DOHH2 (cell line): ENCODE measurements around the gene CREBBP.

Source experiments
- H3F3A ChIP-seq: fragments of 200-600 bp; sonication (generic), shearing (Covaris generic); 2 replicates; pipeline ENCODE4 v1.6.0; 2016; ENCODE audit warnings: antibody characterized with exemption, mild to moderate bottlenecking; ENCODE audit not compliant: control insufficient read depth, insufficient read depth
- H3K27ac ChIP-seq: fragments of 200-600 bp; sonication (generic); 2 replicates; pipeline ENCODE4 v1.5.1; 2014; ENCODE audit warnings: low read depth, mild to moderate bottlenecking, low read length, moderate library complexity
- H3K27me3 ChIP-seq: fragments of 200-600 bp; sonication (generic); 2 replicates; pipeline ENCODE4 v1.6.1; 2014; ENCODE audit warnings: mild to moderate bottlenecking, low read length, mixed read lengths; ENCODE audit not compliant: control insufficient read depth
- H3K36me3 ChIP-seq: fragments of 200-600 bp; sonication (generic); 2 replicates; pipeline ENCODE4 v1.6.1; 2014; ENCODE audit warnings: mild to moderate bottlenecking, low read length, moderate library complexity, mixed read lengths; ENCODE audit not compliant: control insufficient read depth
- H3K4me1 ChIP-seq: fragments of 200-600 bp; sonication (generic); 2 replicates; pipeline ENCODE4 v1.6.1; 2014; ENCODE audit warnings: mild to moderate bottlenecking, low read length, mixed read lengths; ENCODE audit not compliant: control insufficient read depth
- H3K4me2 ChIP-seq: fragments of 200-600 bp; sonication (generic); 2 replicates; pipeline ENCODE4 v1.6.0; 2014; ENCODE audit warnings: mild to moderate bottlenecking, low read length, moderate library complexity
- H3K4me3 ChIP-seq: fragments of 200-600 bp; sonication (generic); 2 replicates; pipeline ENCODE4 v1.5.1; 2014; ENCODE audit warnings: mild to moderate bottlenecking, low read length, mixed read lengths
- H3K79me2 ChIP-seq: fragments of 200-600 bp; sonication (generic); 2 replicates; pipeline ENCODE4 v1.6.1; 2014; ENCODE audit warnings: mild to moderate bottlenecking, low read length, mixed read lengths; ENCODE audit not compliant: control insufficient read depth
- H3K9me2 ChIP-seq: fragments of 200-600 bp; sonication (generic); replicated peaks from 2 replicates; pipeline ENCODE4 v1.6.1; 2014; ENCODE audit warnings: mild to moderate bottlenecking, low read length, mixed read lengths; ENCODE audit not compliant: control insufficient read depth
- H3K9me3 ChIP-seq: fragments of 200-600 bp; sonication (generic); 2 replicates; pipeline ENCODE4 v1.6.1; 2014; ENCODE audit warnings: antibody characterized with exemption, low read length, mixed read lengths; ENCODE audit not compliant: control insufficient read depth, insufficient read depth
- H4K20me1 ChIP-seq: fragments of 200-600 bp; sonication (generic); 2 replicates; pipeline ENCODE4 v1.6.0; 2014; ENCODE audit warnings: low read depth, mild to moderate bottlenecking, antibody characterized with exemption, low read length, moderate library complexity; ENCODE audit not compliant: control insufficient read depth, insufficient read depth
- EZH2phosphoT487 ChIP-seq: fragments of 200-600 bp; sonication (generic); IDR thresholded peaks from 2 replicates; pipeline ENCODE4 v1.6.1; 2017; ENCODE audit warnings: borderline replicate concordance, mild to moderate bottlenecking, antibody characterized with exemption, low read length, moderate library complexity, mixed read lengths
- TF ChIP-seq, protein P1 (sequence below): fragments of 200-600 bp; sonication (generic); IDR thresholded peaks from one replicate; pipeline ENCODE4 v1.5.1; 2014; ENCODE audit warnings: antibody characterized with exemption, mild to moderate bottlenecking, low read depth, low read length; ENCODE audit not compliant: poor library complexity, severe bottlenecking

The CREBBP gene

DNA sequence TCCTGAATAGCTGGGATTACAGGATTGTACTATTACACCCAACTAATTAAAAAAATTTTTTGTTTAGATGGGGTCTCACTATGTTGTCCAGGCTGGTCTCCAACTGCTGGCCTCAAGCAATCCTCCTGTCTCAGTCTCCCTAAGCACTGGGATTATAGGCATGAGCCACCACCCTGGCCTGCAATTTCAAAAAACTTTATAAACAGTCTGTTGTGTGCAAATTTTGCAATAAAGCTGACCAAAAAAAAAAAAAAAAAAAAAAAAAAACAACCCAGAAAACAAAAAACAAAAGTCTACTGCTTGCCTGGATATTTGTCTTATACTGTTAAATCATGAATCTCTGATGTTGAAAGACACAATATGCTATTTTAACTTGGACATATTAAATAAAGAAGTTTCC lies 4.4 kb downstream of the CREBBP start:
- Histone ChIP-seq H3K4me1 (peaks cover 69% of the 10 kb centered on the region), H3K4me2 (no peak overlapping the region), H3K4me3 (no peak overlapping the region), H3K27ac (no peak overlapping the region), H3F3A (0 out of 2 replicates have a peak, but pooled peaks cover 7% of the 10 kb centered on the region), H3K9me2 (no peaks in the 10 kb centered on the region), H3K9me3 (no peaks in the 10 kb centered on the region), H4K20me1 (peaks cover 67% of the 10 kb centered on the region), H3K27me3 (no peaks in the 10 kb centered on the region), H3K79me2 (peaks cover 88% of the 10 kb centered on the region), H3K36me3 (peaks cover 37% of the 10 kb centered on the region)
- TF ChIP-seq, protein P1, sequence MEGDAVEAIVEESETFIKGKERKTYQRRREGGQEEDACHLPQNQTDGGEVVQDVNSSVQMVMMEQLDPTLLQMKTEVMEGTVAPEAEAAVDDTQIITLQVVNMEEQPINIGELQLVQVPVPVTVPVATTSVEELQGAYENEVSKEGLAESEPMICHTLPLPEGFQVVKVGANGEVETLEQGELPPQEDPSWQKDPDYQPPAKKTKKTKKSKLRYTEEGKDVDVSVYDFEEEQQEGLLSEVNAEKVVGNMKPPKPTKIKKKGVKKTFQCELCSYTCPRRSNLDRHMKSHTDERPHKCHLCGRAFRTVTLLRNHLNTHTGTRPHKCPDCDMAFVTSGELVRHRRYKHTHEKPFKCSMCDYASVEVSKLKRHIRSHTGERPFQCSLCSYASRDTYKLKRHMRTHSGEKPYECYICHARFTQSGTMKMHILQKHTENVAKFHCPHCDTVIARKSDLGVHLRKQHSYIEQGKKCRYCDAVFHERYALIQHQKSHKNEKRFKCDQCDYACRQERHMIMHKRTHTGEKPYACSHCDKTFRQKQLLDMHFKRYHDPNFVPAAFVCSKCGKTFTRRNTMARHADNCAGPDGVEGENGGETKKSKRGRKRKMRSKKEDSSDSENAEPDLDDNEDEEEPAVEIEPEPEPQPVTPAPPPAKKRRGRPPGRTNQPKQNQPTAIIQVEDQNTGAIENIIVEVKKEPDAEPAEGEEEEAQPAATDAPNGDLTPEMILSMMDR: no peak
- no peak for TF ChIP-seq EZH2phosphoT487

DNA sequence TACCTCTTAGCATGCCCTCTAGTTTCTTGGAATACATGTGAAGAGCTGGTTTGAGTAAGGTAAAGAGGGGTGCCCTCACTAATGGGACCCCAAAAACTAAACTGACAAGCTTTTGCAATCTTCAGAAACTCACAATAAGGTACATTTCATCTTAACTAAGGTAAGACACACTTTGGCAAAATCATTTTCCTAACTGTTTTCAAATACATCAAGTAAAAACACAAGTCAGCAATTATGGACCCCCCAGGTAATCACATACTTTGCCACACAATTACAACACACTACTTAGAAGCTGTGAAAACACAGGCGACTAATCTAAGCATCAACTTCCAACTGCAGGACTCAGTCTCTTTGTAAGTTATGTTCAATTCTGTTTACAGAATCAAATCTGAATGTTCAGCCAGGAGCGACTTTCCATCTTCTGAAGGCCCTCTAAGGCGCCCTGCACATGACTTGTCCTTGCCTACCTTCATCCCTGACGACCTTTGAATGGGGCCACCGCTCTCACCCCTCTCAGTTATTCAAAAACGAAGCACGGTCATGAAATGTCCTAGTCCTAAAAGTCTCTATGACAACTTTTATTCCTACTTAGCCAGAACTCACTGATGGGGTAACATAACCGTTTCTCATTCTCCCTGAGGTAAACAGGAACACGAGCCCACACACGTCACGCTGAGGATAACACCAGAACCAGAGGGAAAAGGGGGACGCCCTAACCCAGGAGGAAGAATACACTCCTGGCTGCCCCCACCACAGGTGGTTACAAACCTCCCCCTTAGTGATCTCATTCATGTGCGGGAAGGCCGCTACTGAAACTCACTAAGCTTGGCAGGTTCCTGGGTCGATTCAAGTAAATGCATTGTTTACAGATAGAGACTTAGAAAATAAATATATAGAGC lies 5.5 kb downstream of the CREBBP start:
- no peak for TF ChIP-seq EZH2phosphoT487
- TF ChIP-seq, protein P1: no peak
- Histone ChIP-seq H3K4me1 (peaks cover 68% of the 10 kb centered on the region), H4K20me1 (peaks cover 75% of the 10 kb centered on the region), H3K27me3 (no peaks in the 10 kb centered on the region), H3K79me2 (peaks cover 98% of the 10 kb centered on the region), H3K4me2 (no peak overlapping the region), H3K9me2 (no peaks in the 10 kb centered on the region), H3F3A (0 out of 2 replicates have a peak, but pooled peaks cover 7% of the 10 kb centered on the region), H3K4me3 (no peak overlapping the region), H3K27ac (no peak overlapping the region), H3K36me3 (peaks cover 37% of the 10 kb centered on the region), H3K9me3 (no peaks in the 10 kb centered on the region)

DNA sequence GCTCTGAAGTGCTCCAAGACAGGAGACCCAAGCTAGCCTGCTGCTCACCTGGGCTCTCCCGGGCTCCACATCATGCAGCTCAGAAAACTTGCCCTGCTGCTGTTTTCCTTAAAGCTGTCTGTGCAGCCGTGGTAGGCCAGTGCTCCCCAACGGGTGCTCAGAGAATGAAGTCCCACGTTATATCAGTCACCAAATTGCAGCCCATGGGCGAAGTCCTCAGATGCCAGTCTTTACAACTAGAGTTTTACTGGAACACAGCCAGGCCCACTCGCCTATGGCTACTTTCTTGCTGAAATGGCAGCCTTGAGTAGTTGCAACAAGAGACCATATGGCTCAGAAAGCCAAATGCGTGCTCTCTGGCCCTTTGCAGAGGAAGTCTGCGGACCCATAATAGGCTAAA lies 6.3 kb downstream of the CREBBP start:
- H3F3A ChIP-seq: 0 out of 2 replicates have a peak, but pooled peaks cover 7% of the 10 kb centered on the region
- TF ChIP-seq, protein P1: no peak
- TF ChIP-seq EZH2phosphoT487: no peak

More for the DNA sequence above, 6.3 kb downstream of the CREBBP start:
- H3K79me2 ChIP-seq: peaks cover 100% of the 10 kb centered on the region
- no peaks in the 10 kb centered on the region for H3K27me3 ChIP-seq
- H3K9me3 ChIP-seq: no peaks in the 10 kb centered on the region
- H3K4me1 ChIP-seq: peaks cover 68% of the 10 kb centered on the region
- H3K9me2 ChIP-seq: no peaks in the 10 kb centered on the region
- H3K27ac ChIP-seq: no peak overlapping the region
- H4K20me1 ChIP-seq: peaks cover 79% of the 10 kb centered on the region
- H3K4me2 ChIP-seq: no peak overlapping the region
- H3K4me3 ChIP-seq: no peak overlapping the region
- H3K36me3 ChIP-seq: peaks cover 37% of the 10 kb centered on the region
